DND-41 (cell line): ENCODE measurements around the gene PC.

Experiments used
- EZH2 ChIP-seq: IDR thresholded peaks from 3 replicates; pipeline ENCODE4 v1.6.1; 2012; ENCODE audit warnings: borderline replicate concordance, low read depth, mild to moderate bottlenecking, moderate library complexity, low read length, inconsistent platforms; ENCODE audit not compliant: severe bottlenecking
- TF ChIP-seq, protein P1 (sequence below): IDR thresholded peaks from 2 replicates; pipeline ENCODE4 v1.5.1; 2012; ENCODE audit warnings: borderline replicate concordance, low read length, moderate library complexity, mild to moderate bottlenecking; ENCODE audit not compliant: poor library complexity, severe bottlenecking; ENCODE audit errors: extremely low read depth

DNA sequence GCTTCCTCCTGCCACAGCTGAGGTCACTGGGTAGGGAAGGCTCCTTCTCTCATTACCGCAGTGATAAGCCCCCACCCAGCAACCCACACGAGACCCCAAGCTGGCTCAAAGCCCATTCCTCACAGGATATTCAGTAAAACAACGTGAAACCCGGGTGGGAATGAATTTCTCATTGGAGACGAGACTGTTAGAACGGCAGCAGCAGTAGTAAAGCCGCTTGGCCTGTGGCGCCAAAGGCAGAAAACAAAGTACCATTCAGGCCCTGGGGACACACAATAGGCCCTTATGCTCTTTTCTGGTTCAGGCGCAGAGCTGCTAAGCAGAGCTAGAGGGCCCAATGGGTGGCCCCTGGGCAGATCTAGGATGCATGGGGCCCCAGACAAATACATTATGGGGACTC is 45.3 kb downstream of the PC start:
- TF ChIP-seq, protein P1, sequence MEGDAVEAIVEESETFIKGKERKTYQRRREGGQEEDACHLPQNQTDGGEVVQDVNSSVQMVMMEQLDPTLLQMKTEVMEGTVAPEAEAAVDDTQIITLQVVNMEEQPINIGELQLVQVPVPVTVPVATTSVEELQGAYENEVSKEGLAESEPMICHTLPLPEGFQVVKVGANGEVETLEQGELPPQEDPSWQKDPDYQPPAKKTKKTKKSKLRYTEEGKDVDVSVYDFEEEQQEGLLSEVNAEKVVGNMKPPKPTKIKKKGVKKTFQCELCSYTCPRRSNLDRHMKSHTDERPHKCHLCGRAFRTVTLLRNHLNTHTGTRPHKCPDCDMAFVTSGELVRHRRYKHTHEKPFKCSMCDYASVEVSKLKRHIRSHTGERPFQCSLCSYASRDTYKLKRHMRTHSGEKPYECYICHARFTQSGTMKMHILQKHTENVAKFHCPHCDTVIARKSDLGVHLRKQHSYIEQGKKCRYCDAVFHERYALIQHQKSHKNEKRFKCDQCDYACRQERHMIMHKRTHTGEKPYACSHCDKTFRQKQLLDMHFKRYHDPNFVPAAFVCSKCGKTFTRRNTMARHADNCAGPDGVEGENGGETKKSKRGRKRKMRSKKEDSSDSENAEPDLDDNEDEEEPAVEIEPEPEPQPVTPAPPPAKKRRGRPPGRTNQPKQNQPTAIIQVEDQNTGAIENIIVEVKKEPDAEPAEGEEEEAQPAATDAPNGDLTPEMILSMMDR, result no peak
- TF ChIP-seq EZH2, result no peak
